ENCODE measurements around the gene FAM83C. TPM values are rescaled to one million over a fixed set of nuclear protein-coding genes. Genes with fewer than 3 reads are reported as not detected.
A peak's percentile ranks its signal among the peaks of the same experiment; 100 is the strongest.

Gene FAM83C
- total RNA-seq (not detected), polyA plus RNA-seq (not detected)

GRCh38 chr20:35291654-35292503, at the start of gene FAM83C:
Gene FAM83C (minus strand): TSS chr20:35292425. CDS start chr20:35292304, 121 bp downstream.
- no peak within 1 kb of the TSS for H3K27ac ChIP-seq
- H3K36me3 ChIP-seq = no peaks in the 10 kb centered on the region
- H3K9me3 ChIP-seq = no peaks in the 10 kb centered on the region
- no peak for FAIRE-seq
- no peak for TF ChIP-seq CTCF (IDR thresholded peaks at IDR 0.05)
- no peak for ATAC-seq
- WGBS, 2 donors = 76 to 86% methylated on average over 28 to 40 of the region's 40 CpGs
- H3K4me3 ChIP-seq = no peak within 1 kb of the TSS
- no peaks in the 10 kb centered on the region for H3K27me3 ChIP-seq
- peak in 1 of 6 donors; percentile 52 for DNase-seq
- no peaks in the 10 kb centered on the region for H3K4me1 ChIP-seq
- intact Hi-C loops (cut with DNase I) = no loop called here

GRCh38 chr20:35341366-35342028, 49.3 kb upstream of the FAM83C start:
- Histone ChIP-seq H3K4me1 (no peaks in the 10 kb centered on the region), H3K36me3 (peaks cover 0 to 6% (median 6%) of the 10 kb centered on the region in 3 donors), H3K9me3 (no peaks in the 10 kb centered on the region), H3K4me3 (no peak overlapping the region), H3K27me3 (no peaks in the 10 kb centered on the region), H3K27ac (no peak overlapping the region)
- 72 to 73% methylated on average over 4 of the region's 4 CpGs for WGBS, 2 donors
- no peak for TF ChIP-seq CTCF (IDR thresholded peaks at IDR 0.05)
- no peak for ATAC-seq
- no peak for DNase-seq
- FAIRE-seq = no peak
- intact Hi-C loops (cut with DNase I) = no loop called here

GRCh38 chr20:35340436-35340835, 48.2 kb upstream of the FAM83C start:
- H3K4me1 ChIP-seq = no peaks in the 10 kb centered on the region
- no peak overlapping the region for H3K27ac ChIP-seq
- H3K27me3 ChIP-seq = no peaks in the 10 kb centered on the region
- DNase-seq = no peak
- no peaks in the 10 kb centered on the region for H3K36me3 ChIP-seq
- H3K9me3 ChIP-seq = no peaks in the 10 kb centered on the region
- no peak for ATAC-seq
- intact Hi-C loops (cut with DNase I) = no loop called here
- no peak for TF ChIP-seq CTCF (IDR thresholded peaks at IDR 0.05)
- no peak overlapping the region for H3K4me3 ChIP-seq
- no peak for FAIRE-seq
- WGBS, 2 donors = 93 to 97% methylated on average over 2 of the region's 2 CpGs

- intact Hi-C loops (cut with DNase I) = no loop called here
- FAIRE-seq (no peak), DNase-seq (no peak), ATAC-seq (no peak)
- no peaks in the 10 kb centered on the region for H3K36me3 ChIP-seq
- H3K27me3 ChIP-seq = no peaks in the 10 kb centered on the region
- 88 to 91% methylated on average over 1 of the region's 1 CpG for WGBS, 2 donors
- H3K27ac ChIP-seq = no peak overlapping the region
- no peak for TF ChIP-seq CTCF (IDR thresholded peaks at IDR 0.05)
- no peak overlapping the region for H3K4me3 ChIP-seq
- H3K4me1 ChIP-seq = no peaks in the 10 kb centered on the region
- H3K9me3 ChIP-seq = no peaks in the 10 kb centered on the region
Observed at GRCh38 chr20:35339636-35340035, 47.4 kb upstream of the FAM83C start.

- H3K36me3 ChIP-seq = no peaks in the 10 kb centered on the region
- no peak overlapping the region for H3K4me3 ChIP-seq
- no peak for TF ChIP-seq CTCF (IDR thresholded peaks at IDR 0.05)
- no peak for ATAC-seq
- 88 to 90% methylated on average over 2 of the region's 2 CpGs for WGBS, 2 donors
- H3K4me1 ChIP-seq = no peaks in the 10 kb centered on the region
- H3K9me3 ChIP-seq = no peaks in the 10 kb centered on the region
- DNase-seq = no peak
- H3K27ac ChIP-seq = no peak overlapping the region
- no peaks in the 10 kb centered on the region for H3K27me3 ChIP-seq
- intact Hi-C loops (cut with DNase I) = no loop called here
- FAIRE-seq = no peak
Observed at GRCh38 chr20:35339007-35339406, 46.8 kb upstream of the FAM83C start.
